ENCODE measurements around the gene ZNF280D.

- TF ChIP-seq POLR2A (IDR thresholded peaks at IDR 0.05) (no peak), CTCF (IDR thresholded peaks at IDR 0.05) (no peak)
Observed at GRCh38 chr15:56613811-56614210, 119.5 kb downstream of the ZNF280D start.

All from adrenal gland (tissue), 5 donors.